Heart left ventricle (tissue), 13 donors: ENCODE results near the gene OGFOD1.

ENCODE experiments used
- POLR2A ChIP-seq, 2 donors: fragments of 450-650 bp; IDR thresholded peaks; one replicate each; pipeline ENCODE4 v1.6.1; 2017; ENCODE audit warnings: antibody characterized with exemption in 2 of 2, mild to moderate bottlenecking in 2 of 2, moderate library complexity in 2 of 2
- TF ChIP-seq, protein P1 (sequence below), 12 donors: fragments of 200-600 bp; sonication (generic) in 4 of 12; IDR thresholded peaks; one replicate each; pipeline versions ENCODE4 v1.5.0 to v1.8.0; 2018 to 2022; ENCODE audit warnings: antibody characterized with exemption in 12 of 12, mild to moderate bottlenecking in 5 of 12
- donor health status: ischemic (EF 13 %, LVEDD 7.1; RV severe dilation, severe dysfunction).
- donor health status: DM: no; HTN: yes; CAD: no.
- donor health status: DM: no; HTN: no; CAD: no.
- donor health status: ischemic (EF 25% LVEDD 6.9; RV normal size, moderate dysfunction).
- donor health status: ischemic (EF 25% LVEDD 5.7; RV mildly dilated, moderate dysfunction).
- donor health status: ischemic (EF 35%, LVEDD 5.7; RV mildly dilated, moderate dysfunction).
- donor health status: nonischemic (EF 11% LVEDD 7.7; RV severe dilation, severe dysfunction).
- donor health status: DM: yes; HTN: yes; CAD: no.
- donor health status: PGD.
- donor health status: ischemic (EF 29% LVEDD 5.4; RV normal size, mild dysfunction).
- donor health status: nonischemic (EF 23%, LVEDD 6.1; RV moderate dilation, normal function).

- TF ChIP-seq POLR2A (IDR thresholded peaks at IDR 0.05) = no peak
- TF ChIP-seq, protein P1, sequence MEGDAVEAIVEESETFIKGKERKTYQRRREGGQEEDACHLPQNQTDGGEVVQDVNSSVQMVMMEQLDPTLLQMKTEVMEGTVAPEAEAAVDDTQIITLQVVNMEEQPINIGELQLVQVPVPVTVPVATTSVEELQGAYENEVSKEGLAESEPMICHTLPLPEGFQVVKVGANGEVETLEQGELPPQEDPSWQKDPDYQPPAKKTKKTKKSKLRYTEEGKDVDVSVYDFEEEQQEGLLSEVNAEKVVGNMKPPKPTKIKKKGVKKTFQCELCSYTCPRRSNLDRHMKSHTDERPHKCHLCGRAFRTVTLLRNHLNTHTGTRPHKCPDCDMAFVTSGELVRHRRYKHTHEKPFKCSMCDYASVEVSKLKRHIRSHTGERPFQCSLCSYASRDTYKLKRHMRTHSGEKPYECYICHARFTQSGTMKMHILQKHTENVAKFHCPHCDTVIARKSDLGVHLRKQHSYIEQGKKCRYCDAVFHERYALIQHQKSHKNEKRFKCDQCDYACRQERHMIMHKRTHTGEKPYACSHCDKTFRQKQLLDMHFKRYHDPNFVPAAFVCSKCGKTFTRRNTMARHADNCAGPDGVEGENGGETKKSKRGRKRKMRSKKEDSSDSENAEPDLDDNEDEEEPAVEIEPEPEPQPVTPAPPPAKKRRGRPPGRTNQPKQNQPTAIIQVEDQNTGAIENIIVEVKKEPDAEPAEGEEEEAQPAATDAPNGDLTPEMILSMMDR (IDR thresholded peaks at IDR 0.05) = no peak
Measured at GRCh38 chr16:56491657-56492261, 40.4 kb downstream of the OGFOD1 start.
